GM18951 (cell line): Measurements from ENCODE around the gene PLOD3.
"Not testable (repeated sequence)": the region's sequence is repeated elsewhere in the genome, so short reads cannot be mapped to it uniquely, and the experiment has no call there.

Experiments used
- POLR2A ChIP-seq: IDR thresholded peaks from 4 replicates; pipeline ENCODE4 v1.6.1; 2011; ENCODE audit warnings: mild to moderate bottlenecking; ENCODE audit not compliant: insufficient read length, insufficient read depth; ENCODE audit errors: extremely low read depth
- in situ Hi-C: fragments of 300-500 bp; cut with MboI; formaldehyde crosslinking; loops from one replicate; pipeline ENCODE4 v1.12.0; 2022; ENCODE audit warnings: low sequenced_read_pairs, mixed read lengths, inconsistent platforms; ENCODE audit not compliant: unreplicated experiment

PLOD3 gene

GRCh38 chr7:101212014-101212413, 5.4 kb downstream of the PLOD3 start:
- no peak for TF ChIP-seq POLR2A
- in situ Hi-C loops = no loop called here

GRCh38 chr7:101211501-101211900, 5.9 kb downstream of the PLOD3 start:
- in situ Hi-C loops = no loop called here
- TF ChIP-seq POLR2A = no peak

GRCh38 chr7:101210143-101210542, 7.2 kb downstream of the PLOD3 start:
- TF ChIP-seq POLR2A = no peak
- in situ Hi-C loops = no loop called here

GRCh38 chr7:101208794-101209193, 8.6 kb downstream of the PLOD3 start:
- in situ Hi-C loops = no loop called here

GRCh38 chr7:101207459-101207858, 9.9 kb downstream of the PLOD3 start:
- in situ Hi-C loops = no loop called here
- no peak for TF ChIP-seq POLR2A

More at GRCh38 chr7:101208794-101209193, 8.6 kb downstream of the PLOD3 start:
- no peak for TF ChIP-seq POLR2A

- TF ChIP-seq POLR2A = no peak
- in situ Hi-C loops = no loop called here
These were observed 10.7 kb downstream of the PLOD3 start for GRCh38 chr7:101206665-101207042.

GRCh38 chr7:101205901-101206664, 11.3 kb downstream of the PLOD3 start:
- TF ChIP-seq POLR2A = no peak
- in situ Hi-C loops = no loop called here

GRCh38 chr7:101203740-101204738, 13.3 kb downstream of the PLOD3 start:
- in situ Hi-C loops = not testable (repeated sequence)

GRCh38 chr7:101202603-101202918, 14.8 kb downstream of the PLOD3 start:
- in situ Hi-C loops = no loop called here
- no peak for TF ChIP-seq POLR2A

- in situ Hi-C loops = no loop called here
- TF ChIP-seq POLR2A = no peak
These were observed 15.4 kb downstream of the PLOD3 start for GRCh38 chr7:101201695-101202602.

GRCh38 chr7:101200862-101201599, 16.4 kb downstream of the PLOD3 start, which contains the start of gene MOGAT3:
Gene MOGAT3, minus strand, starts transcription at chr7:101201036. Its CDS starts 182 bp downstream, at chr7:101200854.
- TF ChIP-seq POLR2A = no peak

GRCh38 chr7:101200504-101200861, 16.9 kb downstream of the PLOD3 start:
- in situ Hi-C loops = no loop called here
- TF ChIP-seq POLR2A = no peak

More at GRCh38 chr7:101200862-101201599, 16.4 kb downstream of the PLOD3 start, which contains the start of gene MOGAT3:
- in situ Hi-C loops = no loop called here

GRCh38 chr7:101199522-101199921, 17.9 kb downstream of the PLOD3 start:
- in situ Hi-C loops = not testable (repeated sequence)
